A673 (cell line): ENCODE results near the gene WWC1. TPM values are rescaled to one million over a fixed set of nuclear protein-coding genes. Genes with fewer than 3 reads are reported as not detected.

ENCODE experiments used
- BruUV-seq: library from RNA; stranded (reverse); fragments of 400-500 nt; replicated peaks from 2 replicates; lab custom pipeline; 2021; lab: Mats Ljungman, UMichigan
- CTCF ChIA-PET: fragments of 300-600 bp; sonication (Branson Sonifier 250); formaldehyde crosslinking; loops from one replicate; lab custom pipeline; 2022; ENCODE audit warnings: antibody characterized with exemption; lab: Charles Lee
- POLR2A ChIA-PET: fragments of 300-600 bp; sonication (Branson Sonifier 250); formaldehyde crosslinking; loops from one replicate; lab custom pipeline; 2022; ENCODE audit warnings: antibody characterized with exemption; ENCODE audit not compliant: low non-redundant PET; lab: Charles Lee
- DNase-seq: peaks from one replicate; pipeline ENCODE4 v3.0.0-alpha.2; 2015; ENCODE audit warnings: low spot score
- H3K27ac ChIP-seq: fragments of 200-600 bp; sonication (generic); 2 replicates; pipeline ENCODE4 v1.5.1; 2016; ENCODE audit warnings: mixed run types, low read depth, mild to moderate bottlenecking, mixed read lengths, antibody characterized with exemption, low read length; ENCODE audit not compliant: poor library complexity, severe bottlenecking
- H3K27me3 ChIP-seq: fragments of 200-600 bp; sonication (generic); replicated peaks from 2 replicates; pipeline ENCODE4 v1.6.1; 2017; ENCODE audit warnings: mixed run types, low read depth, mild to moderate bottlenecking, mixed read lengths, antibody characterized with exemption, low read length; ENCODE audit not compliant: insufficient read depth, poor library complexity
- H3K36me3 ChIP-seq: fragments of 200-600 bp; sonication (generic); 2 replicates; pipeline ENCODE4 v1.6.1; 2016; ENCODE audit warnings: mixed run types, mild to moderate bottlenecking, mixed read lengths, antibody characterized with exemption, low read length; ENCODE audit not compliant: insufficient read depth, poor library complexity, severe bottlenecking
- H3K4me1 ChIP-seq: fragments of 200-600 bp; sonication (generic); 2 replicates; pipeline ENCODE4 v1.6.1; 2017; ENCODE audit warnings: mixed run types, mild to moderate bottlenecking, mixed read lengths, antibody characterized with exemption, low read length; ENCODE audit not compliant: insufficient read depth, poor library complexity, severe bottlenecking
- H3K4me3 ChIP-seq: fragments of 200-600 bp; sonication (generic); 2 replicates; pipeline ENCODE4 v1.5.1; 2016; ENCODE audit warnings: low read depth, mixed run types, mild to moderate bottlenecking, mixed read lengths, low read length; ENCODE audit not compliant: poor library complexity, severe bottlenecking
- H3K9me3 ChIP-seq: fragments of 200-600 bp; sonication (generic); 2 replicates; pipeline ENCODE4 v1.6.1; 2016; ENCODE audit warnings: mixed run types, low read depth, mild to moderate bottlenecking, mixed read lengths, antibody characterized with exemption, low read length; ENCODE audit not compliant: poor library complexity, severe bottlenecking
- EZH2 ChIP-seq: fragments of 200-600 bp; sonication (generic); IDR thresholded peaks from 2 replicates; pipeline ENCODE4 v1.6.1; 2017; ENCODE audit warnings: borderline replicate concordance, low read depth, mild to moderate bottlenecking, mixed read lengths, antibody characterized with exemption, low read length; ENCODE audit not compliant: poor library complexity, severe bottlenecking
- intact Hi-C: fragments of 100-400 bp; cut with micrococcal nuclease; formaldehyde crosslinking; loops from one replicate; pipeline ENCODE4 v1.10.0; 2022; ENCODE audit not compliant: unreplicated experiment
- total RNA-seq: library from RNA; stranded (reverse); gene quantifications from 2 replicates; pipeline ENCODE4 v1.2.3, GENCODE V29; 2021
- TF ChIP-seq, protein P1 (sequence below): fragments of 300-800, 200-600 bp; sonication (generic); conservative IDR thresholded peaks from 2 replicates; pipeline ENCODE4 v1.5.1; 2017; ENCODE audit warnings: low read depth, mild to moderate bottlenecking, antibody characterized with exemption, low read length, moderate library complexity, mixed read lengths

Gene WWC1
- total RNA-seq, 1 experiment from 2014 or later, result 8.8 TPM

DNA sequence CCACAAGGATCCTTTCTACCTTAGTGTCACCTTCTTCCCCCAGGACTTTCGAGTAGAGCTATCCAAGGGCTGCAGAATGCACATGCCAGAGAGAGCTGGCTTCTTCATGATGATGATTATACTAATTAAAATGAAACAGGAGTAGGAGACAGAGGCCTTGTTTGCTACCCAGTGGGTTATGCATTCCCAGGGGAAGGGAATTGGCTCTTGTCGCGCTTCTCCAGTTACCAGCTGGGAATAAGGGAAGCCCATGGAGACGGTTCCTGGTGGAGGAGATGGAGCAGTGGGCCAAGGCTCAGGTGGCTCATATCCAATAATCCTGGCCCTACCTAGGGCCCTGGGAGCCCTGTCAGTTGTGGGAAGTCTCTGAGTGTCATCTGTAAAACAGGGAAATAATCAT, 65.1 kb downstream of the WWC1 start:
- intact Hi-C loops, result no loop called here
- ChIA-PET POLR2A (no interaction called here), CTCF (no interaction called here)
- Histone ChIP-seq H3K27ac (no peak overlapping the region), H3K36me3 (no peaks in the 10 kb centered on the region), H3K9me3 (no peaks in the 10 kb centered on the region), H3K4me1 (no peaks in the 10 kb centered on the region), H3K27me3 (no peaks in the 10 kb centered on the region), H3K4me3 (no peak overlapping the region)
- BruUV-seq, result no TSS peak
- DNase-seq, result peak; percentile 8
- no peak for TF ChIP-seq EZH2
- TF ChIP-seq, protein P1, sequence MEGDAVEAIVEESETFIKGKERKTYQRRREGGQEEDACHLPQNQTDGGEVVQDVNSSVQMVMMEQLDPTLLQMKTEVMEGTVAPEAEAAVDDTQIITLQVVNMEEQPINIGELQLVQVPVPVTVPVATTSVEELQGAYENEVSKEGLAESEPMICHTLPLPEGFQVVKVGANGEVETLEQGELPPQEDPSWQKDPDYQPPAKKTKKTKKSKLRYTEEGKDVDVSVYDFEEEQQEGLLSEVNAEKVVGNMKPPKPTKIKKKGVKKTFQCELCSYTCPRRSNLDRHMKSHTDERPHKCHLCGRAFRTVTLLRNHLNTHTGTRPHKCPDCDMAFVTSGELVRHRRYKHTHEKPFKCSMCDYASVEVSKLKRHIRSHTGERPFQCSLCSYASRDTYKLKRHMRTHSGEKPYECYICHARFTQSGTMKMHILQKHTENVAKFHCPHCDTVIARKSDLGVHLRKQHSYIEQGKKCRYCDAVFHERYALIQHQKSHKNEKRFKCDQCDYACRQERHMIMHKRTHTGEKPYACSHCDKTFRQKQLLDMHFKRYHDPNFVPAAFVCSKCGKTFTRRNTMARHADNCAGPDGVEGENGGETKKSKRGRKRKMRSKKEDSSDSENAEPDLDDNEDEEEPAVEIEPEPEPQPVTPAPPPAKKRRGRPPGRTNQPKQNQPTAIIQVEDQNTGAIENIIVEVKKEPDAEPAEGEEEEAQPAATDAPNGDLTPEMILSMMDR, result no peak

DNA sequence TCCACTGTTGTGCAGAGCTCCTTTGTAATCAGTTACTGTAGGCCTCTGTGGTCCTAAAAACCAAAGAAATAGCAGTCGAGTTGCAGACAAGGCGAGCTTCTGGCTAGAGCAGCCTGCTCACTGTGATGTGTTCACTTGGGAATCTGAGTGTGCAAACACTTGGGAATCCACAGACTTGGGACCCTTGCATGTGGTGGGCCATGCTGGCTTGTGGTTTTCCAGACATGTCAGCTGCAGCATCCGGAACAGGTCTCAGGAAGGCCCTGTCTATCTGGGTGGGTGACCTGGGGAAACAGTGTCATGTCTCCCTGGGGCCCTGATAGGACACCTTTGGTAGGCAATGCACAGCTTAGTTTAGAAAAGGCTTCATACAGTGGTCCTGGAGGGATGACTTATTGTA, 66.4 kb downstream of the WWC1 start:
- no peaks in the 10 kb centered on the region for H3K36me3 ChIP-seq
- ChIA-PET CTCF (no interaction called here), POLR2A (no interaction called here)
- H3K4me3 ChIP-seq, result no peak overlapping the region
- no peak overlapping the region for H3K27ac ChIP-seq
- no TSS peak for BruUV-seq
- no peaks in the 10 kb centered on the region for H3K9me3 ChIP-seq
- no peak for DNase-seq
- H3K4me1 ChIP-seq, result no peaks in the 10 kb centered on the region
- intact Hi-C loops, result no loop called here
- H3K27me3 ChIP-seq, result no peaks in the 10 kb centered on the region
- no peak for TF ChIP-seq EZH2
- TF ChIP-seq, protein P1, result no peak

GRCh38 chr5:168359820-168360460, 68.5 kb downstream of the WWC1 start:
- Histone ChIP-seq H3K9me3 (no peaks in the 10 kb centered on the region), H3K27me3 (no peaks in the 10 kb centered on the region), H3K4me1 (no peaks in the 10 kb centered on the region), H3K36me3 (no peaks in the 10 kb centered on the region), H3K4me3 (no peak overlapping the region), H3K27ac (no peak overlapping the region)
- intact Hi-C loops, result no loop called here
- BruUV-seq, result no TSS peak
- POLR2A ChIA-PET, result no interaction called here
- no peak for DNase-seq
- CTCF ChIA-PET, result interaction anchor here (1.2 kb wide), 1 partner anchor 10 kb away, joined by 3 read pairs; no protein-coding TSS in a partner anchor
- TF ChIP-seq EZH2, result no peak
